Measurements from ENCODE around the gene BCAS3.

DNA sequence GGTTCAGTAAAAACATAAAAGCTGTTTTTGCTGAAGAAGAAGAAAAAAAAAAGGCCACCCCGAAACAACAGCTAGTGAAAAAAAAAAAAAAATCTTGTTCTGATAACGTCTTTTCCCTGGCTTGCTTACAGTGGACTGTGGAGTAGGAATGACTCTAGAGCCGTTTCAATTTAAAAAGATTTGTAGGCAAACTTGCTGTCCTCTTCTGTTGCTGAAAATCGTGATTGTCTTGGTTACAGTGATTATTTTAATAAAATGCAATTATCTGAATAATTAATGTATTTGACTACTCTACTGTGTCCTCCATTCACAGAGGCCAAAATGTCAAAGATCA lies 531.4 kb downstream of the BCAS3 start:
- no peak for TF ChIP-seq RARB (CRISPR knock-in tag; IDR thresholded peaks at IDR 0.05)
- no peak for TF ChIP-seq ZFP30 (CRISPR knock-in tag; IDR thresholded peaks at IDR 0.05)
- TF ChIP-seq ZNF70 (CRISPR knock-in tag; IDR thresholded peaks at IDR 0.05), result no peak
- TF ChIP-seq PPARA (CRISPR knock-in tag; IDR thresholded peaks at IDR 0.05; ENCODE audit: borderline replicate concordance), result no peak
- no peak for TF ChIP-seq ZNF8 (CRISPR knock-in tag; IDR thresholded peaks at IDR 0.05)
- no peak for TF ChIP-seq ARNTL (CRISPR knock-in tag; IDR thresholded peaks at IDR 0.05; ENCODE audit: borderline replicate concordance, low read depth)
- TF ChIP-seq GLIS3 (CRISPR knock-in tag; IDR thresholded peaks at IDR 0.05), result no peak
- TF ChIP-seq CSDC2 (CRISPR knock-in tag; IDR thresholded peaks at IDR 0.05), result no peak
- TF ChIP-seq SNAI2 (CRISPR knock-in tag; IDR thresholded peaks at IDR 0.05), result no peak
- TF ChIP-seq ZNF565 (CRISPR knock-in tag; conservative IDR thresholded peaks at IDR 0.05; ENCODE audit: low read depth), result no peak
- no peak for TF ChIP-seq ZFP3 (CRISPR knock-in tag; IDR thresholded peaks at IDR 0.05)
